GM21360 (cell line): ENCODE data around the gene PIGB.
"Not testable (repeated sequence)": the region's sequence is repeated elsewhere in the genome, so short reads cannot be mapped to it uniquely, and the experiment has no call there.

Experiments used
- ATAC-seq: cut with Tn5 transposase; IDR thresholded peaks from one replicate; pipeline ENCODE4 v1.9.1; 2021; ENCODE audit warnings: mild to moderate bottlenecking, moderate library complexity; ENCODE audit not compliant: unreplicated experiment

Gene PIGB

DNA sequence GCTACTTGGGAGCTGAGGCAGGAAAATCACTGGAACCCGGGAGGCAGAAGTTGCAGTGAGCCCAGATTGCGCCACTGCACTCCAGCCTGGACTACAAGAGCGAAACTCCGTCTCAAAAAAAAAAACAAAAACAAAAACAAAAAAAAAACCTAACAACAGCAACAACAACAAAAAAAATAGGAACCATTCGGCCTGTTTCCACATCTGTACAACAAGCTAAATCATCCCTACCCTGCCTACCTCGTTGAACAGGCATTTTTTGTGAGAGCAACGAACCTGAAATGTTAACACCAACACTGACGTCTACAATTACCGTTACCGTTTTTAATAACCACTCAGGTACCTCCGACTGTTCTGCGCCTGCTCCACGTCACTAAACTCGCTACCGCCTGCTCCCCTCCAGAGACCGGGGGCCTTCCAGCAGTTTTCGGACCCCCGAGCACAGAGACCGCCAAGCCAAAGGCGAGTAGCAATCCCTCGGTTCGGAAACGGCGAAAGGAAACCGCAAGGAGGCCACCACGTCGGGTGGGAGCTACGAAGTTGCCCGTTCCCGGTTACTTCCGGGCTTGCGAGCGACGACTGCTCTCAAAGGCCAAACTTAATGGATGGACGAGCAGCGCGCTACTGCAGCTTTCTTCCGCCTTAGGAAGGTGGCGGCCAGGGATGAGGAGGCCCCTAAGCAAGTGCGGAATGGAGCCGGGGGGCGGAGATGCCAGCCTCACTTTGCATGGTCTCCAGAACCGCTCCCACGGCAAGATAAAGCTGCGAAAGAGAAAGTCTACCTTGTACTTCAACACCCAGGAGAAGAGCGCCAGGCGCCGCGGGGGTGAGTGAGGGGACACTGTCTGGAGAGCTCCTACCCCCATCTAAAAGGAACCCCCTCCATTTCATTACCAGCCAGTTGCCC lies at the start of gene PIGB, which contains the start of gene PIGBOS1:
PIGB (plus strand) TSS at position 635 of the 907 bp plus-strand sequence; CDS start at position 664, 29 bp downstream.
PIGBOS1 (minus strand) TSS at position 536 of the 907 bp plus-strand sequence. CDS start 1,331 bp downstream, outside the sequence.
- peak; percentile 73 for ATAC-seq

DNA sequence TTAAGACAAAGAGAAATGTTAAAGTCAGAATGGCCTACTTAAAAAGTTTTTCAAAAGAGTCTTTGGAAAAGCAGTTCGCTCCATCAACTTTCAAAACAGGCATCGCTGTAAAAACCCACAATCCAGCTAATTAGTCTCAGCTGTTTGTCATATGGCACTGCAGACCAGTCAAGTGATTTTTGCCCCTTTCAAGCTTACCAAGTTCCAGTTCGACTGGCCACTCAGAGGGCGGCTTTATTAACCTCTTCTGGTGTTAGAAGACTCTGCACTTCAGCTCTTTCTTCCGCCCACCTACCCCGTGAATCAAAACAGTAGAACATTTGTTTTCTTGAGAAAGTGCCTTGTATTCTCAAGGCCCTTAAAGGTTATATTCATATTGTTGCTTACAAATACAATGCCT lies 48.7 kb upstream of the PIGB start:
- ATAC-seq: no peak

DNA sequence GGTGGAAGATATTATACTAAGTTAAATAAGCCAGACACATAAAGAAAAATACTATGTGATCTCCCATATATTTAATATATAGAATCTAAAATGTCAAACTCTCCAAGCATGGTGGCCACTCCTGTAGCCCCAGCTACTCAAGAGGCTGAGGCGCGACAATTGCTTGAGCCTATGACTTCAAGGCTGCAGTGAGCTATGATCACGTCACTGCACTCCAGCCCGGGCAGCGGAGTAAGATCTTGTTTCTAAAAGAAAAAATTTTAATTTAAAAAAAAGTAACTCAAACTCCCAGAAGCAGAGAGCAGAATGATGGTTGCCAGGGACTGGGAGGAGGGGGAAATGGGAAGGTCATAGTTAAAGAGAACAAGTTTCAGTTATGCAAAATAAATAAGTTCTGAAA lies 42.7 kb upstream of the PIGB start:
- ATAC-seq: no peak

DNA sequence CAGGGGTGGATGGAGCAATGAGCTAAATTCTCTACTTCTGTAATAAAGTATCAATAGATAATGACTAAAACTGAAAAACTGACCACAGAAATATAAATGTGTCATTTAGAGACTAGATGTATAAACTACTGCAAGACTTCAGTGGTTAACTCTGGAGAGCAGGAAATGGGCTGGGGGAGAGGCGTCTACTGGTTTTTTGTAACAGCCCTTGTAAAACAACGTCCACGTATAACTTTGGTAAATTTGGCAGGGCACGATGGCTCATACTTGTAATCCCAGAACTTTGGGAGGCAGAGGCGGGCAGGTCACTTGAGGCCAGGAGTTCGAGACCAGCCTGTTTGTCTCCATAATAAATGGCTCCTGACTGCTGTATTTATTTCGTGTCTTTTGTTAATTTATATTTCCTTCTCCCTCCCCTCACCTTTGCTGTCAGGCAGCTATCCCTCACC lies 41.9 kb upstream of the PIGB start:
- peak; percentile 50 for ATAC-seq

DNA sequence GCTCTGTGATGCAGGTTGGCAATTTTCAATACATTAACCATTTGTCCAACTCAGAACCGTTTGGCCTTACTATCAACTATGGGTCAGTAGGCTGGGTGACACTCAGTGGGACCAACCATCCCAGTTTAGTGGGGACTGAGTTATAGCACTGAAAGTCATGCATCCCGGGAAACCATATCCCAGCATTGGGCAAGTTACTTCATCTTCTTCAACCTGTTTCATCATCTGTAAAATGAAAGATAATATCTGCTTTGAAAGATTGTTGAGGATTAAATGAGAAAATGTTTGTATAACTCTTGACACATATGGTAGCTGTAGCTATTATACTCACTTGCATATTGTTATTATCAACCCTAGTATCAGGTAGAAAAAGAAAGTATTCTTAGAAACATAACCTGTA lies 41.3 kb upstream of the PIGB start:
- ATAC-seq: no peak

DNA sequence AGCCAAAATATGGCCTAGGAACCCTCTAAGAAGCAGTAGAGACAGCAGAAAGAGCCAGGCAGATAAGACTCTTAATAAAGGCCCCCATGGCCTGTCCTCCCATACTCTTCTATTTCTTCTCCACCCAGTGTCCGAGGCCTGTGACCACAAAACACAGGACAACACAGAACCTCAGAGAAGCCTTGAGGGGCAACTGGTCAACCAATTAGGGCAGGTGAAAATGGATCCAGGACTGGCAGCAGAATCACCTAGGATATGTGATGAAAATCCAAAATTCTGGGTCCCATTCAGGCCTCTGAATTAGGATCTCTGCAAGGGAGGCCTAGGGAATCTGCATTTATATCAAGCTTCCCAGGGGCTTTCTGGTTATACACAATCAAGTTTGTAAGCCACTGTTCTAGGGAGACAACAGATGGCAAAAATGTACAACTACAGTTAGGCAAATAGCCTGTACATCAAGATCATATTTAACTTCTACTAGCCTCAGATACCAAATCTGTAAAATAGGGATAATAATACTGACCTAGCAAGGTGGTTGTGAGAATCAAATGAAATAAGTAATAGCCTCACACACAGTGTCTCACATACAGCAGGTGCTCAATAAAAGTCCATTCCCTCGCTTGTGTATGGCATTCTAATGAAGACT lies 39.8 kb upstream of the PIGB start:
- no peak for ATAC-seq

DNA sequence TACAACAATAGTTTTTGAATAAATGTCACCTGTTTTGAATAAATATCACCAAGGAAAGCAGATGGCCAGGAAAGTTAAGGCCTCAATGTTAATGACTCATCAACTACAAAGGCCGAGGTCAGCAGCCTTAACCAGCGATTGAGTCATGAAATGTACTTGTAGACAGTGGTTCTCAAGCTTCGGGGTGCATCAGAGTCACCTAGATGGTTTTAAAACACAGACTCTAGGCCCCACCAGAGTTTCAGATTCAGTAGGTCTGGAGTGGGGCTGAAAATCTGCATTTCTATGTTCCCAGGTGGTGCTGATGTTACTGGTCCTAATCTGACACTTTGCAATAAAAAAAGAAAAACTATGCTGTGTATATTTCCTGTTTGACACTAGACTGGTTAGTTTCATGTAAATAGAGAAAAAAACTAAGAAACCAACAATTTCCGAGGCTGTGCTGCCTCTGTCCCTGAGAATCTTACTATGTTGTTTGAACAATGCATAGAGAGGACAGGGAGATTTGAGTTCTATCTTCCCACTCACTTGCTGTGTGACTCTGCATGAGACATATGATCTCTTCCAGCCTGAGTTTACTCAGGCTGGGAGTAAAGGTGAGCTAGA lies 39.2 kb upstream of the PIGB start:
- ATAC-seq: peak; percentile 74

DNA sequence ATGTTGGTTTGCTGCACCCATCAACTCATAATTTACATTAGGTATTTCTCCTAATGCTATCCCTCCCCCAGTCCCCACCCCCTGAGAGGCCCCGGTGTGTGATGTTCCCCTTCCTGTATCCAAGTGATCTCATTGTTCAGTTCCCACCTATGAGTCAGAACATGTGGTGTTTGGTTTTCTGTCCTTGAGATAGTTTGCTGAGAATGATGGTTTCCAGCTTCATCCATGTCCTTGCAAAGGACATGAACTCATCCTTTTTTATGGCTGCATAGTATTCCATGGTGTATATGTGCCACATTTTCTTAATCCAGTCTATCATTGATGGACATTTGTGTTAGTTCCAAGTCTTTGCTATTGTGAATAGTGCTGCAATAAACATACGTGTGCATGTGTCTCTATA lies 38.4 kb upstream of the PIGB start:
- not testable (repeated sequence) for ATAC-seq

DNA sequence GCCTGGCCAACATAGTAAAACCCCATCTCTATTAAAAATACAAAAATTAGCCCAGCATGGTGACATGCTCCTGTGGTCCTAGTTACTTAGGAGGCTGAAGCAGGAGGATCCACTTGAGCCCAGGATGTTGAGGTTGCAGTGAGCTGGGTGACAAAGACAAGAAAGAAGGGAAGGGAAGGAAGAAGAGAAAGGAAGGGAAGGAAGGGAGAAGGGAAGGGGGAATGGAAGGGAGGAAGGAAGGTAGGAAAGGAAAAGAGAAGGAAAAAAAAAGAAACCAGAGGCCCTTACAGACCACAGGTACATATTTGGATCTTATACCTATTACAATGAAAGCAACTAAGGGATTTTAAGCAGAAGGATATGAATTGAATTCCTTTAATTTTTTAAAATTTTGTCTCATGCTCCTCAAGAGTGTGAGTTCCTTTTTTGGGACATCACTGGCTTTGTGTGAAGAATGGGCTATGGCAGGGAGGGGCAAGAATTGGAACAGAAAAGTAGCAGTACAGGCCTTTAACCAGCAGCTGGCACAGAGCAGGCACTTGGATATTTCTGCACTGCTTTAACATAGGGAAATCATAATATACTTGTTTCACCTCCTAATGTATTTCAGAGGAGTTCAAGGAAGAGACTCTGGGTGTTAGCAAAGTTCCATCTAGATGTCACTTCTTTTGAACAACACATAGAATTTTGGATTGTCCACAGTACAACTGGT lies 37.3 kb upstream of the PIGB start:
- ATAC-seq: no peak

DNA sequence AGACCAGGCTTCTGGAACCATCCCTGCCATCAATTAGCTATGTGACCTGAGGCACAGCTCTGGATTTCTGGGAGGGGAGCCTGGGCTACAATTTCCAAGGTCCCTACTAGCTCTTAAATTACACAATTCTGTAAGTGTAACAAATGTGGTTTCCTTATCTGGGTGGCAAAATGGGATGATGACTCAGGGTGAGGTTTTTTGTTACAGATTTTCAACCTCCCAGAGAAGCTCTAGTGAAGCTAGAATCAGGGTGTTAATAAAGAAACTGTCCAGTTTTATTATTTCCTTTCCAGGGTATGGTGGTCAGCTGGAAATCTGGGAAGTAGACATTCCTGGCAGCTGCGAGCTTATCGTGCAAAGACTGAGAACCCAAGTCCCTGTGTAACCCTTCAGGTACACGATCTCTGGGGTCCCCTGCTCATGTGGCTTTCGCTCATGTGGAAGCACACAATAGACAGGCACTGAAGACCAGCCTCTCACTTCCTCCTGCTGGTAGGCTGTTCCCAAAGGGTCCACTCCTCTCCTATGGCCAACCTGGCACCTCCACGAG lies 36.7 kb upstream of the PIGB start:
- ATAC-seq: no peak

DNA sequence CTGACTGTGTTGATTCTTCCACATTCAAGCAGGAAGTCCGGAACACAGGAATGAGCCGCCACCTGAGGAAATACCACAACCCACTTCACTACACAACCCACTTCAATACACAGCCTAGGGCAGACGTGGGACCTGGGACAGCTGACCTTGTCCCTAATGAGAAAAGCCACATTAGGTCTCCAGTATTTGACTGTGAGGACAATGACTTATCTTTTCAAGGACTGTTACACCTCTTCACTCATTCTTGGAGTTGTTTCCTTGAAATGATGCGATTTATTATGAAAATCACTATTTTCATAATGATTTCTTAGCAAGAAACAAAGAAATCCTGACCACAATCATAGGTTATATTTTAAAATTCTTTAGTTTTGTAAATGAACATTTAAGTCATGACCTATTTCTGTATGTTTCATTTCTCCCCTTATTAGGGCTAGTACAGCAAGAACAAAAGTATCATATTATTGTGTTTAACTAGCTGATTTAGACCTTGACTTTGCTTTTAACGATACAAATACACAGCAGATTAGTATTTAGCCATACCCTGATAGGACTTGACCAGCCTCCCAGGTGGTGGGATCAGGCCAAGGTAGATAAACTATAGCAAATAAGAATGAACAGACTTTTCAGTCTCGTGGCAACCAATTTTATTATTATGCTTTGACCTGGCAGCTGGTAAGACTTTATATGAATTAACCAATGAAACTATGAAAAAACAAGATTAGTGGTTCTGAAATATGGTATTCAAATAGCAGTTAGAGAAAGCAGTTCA lies 35.5 kb upstream of the PIGB start:
- no peak for ATAC-seq

DNA sequence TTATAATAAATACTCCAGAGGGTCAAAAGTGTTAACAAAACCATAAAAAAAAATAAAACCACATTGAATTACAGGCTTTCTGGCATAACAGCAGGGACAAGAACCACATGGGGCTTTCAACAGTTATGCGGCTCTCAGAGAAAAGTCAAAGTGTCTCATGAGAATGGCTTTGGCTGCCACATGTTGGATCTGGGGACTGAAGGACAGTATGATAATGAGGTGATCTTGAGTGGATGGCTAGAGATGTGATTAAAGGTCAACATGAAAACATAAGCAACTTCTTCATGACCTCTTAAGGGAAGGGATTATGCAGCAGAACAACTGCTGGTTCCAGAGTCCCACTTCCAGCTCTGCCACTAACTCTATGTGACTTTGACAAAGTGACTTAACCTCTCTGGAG lies 34.6 kb upstream of the PIGB start:
- ATAC-seq: no peak

DNA sequence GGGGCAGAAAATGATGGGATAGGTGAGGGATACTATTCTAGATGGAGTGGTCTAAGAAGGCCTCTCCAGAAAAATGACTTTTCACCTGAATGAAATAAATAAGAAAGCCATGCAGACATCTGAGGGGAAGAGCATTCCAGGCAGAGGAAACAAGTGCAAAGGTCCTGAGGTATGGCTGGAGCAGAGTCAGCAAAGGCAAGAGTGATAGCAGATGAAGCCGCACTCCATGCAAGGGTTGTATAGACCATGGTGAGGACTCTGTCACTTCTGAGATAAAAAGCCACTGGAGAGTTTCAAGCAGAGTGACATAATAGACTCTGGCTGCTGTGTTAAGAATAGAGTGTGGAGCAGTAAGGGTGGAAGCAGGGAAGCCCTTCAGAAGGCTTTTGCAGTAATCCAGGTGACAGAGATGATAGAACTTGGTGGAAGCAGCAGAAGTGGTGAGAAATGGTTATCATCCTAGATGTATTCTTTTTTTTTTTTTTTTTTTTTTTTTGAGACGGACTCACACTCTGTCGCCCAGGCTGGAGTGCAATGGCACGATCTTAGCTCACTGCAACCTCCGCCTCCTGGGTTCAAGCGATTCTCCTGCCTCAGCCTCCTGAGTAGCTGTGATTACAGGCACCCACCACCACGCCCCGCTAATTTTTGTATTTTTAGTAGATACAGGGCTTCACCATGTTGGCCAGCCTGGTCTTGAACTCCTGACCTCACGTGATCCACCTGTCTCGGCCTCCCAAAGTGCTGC lies 32.4 kb upstream of the PIGB start:
- ATAC-seq: not testable (repeated sequence)

DNA sequence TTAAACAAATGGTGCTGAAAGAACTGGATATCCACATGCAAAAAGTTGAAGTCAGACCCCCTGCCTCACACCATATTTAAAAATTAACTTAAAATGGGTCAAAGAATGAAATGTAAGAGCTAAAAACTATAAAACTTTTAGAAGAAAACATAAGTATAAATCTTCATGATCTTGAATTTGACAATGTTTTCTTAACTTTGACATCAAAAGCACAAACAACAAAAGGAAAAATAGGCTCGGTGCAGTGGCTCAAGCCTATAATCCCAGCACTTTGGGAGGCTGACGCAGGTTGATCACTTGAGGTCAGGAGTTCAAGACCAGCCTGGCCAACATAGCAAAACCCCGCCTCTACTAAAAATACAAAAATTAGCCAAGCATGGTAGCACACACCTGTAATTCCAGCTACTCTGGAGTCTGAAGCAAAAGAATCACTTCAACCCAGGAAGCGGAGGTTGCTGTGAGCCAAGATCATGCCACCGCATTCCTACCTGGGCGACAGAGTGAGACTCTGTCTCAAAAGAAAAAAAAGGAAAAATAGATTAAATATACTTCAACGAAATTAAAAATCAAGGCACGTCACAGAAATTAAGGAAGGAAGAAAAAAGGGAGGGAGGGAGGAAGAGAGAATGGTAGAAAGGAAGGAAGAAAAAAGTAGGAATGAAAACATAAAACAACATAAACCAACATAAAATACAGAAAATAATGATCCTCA lies 30.9 kb upstream of the PIGB start:
- ATAC-seq: no peak

DNA sequence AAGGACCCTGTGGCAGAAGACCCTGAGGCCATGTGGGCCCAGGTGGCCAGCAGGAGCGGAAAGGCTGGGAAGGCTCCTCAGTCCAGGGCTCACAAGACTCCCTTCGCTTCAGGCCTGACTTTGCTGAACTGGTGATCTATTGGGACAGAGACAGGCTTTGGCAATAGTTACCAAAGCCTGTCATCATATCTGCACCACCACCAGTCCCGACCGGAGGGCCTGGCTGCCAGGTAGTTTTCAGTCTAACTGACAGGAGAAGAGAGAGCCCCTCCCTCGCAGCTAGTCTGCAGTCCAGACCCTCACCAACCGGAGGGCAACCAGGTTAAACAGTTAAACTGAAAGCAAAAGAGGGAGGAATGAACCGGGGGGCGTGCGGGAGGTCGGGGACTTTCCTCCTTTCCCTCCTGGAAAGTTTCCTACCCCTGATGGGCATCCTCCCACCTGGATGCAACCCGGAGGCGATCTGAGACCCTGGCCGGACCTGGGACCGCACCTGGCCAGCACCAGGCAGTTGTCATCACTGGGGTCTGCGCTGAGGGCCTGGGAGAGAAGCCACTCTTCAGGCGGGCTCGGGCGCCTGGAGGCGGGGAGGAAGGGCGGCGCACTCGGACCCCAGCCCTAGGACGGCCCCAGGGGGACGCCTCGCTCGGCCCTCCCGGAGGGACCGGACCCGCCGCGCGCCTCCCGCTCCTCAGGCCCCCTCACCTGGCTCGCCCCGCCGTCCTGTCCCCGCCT lies 29.8 kb upstream of the PIGB start:
- peak; percentile 29 for ATAC-seq

DNA sequence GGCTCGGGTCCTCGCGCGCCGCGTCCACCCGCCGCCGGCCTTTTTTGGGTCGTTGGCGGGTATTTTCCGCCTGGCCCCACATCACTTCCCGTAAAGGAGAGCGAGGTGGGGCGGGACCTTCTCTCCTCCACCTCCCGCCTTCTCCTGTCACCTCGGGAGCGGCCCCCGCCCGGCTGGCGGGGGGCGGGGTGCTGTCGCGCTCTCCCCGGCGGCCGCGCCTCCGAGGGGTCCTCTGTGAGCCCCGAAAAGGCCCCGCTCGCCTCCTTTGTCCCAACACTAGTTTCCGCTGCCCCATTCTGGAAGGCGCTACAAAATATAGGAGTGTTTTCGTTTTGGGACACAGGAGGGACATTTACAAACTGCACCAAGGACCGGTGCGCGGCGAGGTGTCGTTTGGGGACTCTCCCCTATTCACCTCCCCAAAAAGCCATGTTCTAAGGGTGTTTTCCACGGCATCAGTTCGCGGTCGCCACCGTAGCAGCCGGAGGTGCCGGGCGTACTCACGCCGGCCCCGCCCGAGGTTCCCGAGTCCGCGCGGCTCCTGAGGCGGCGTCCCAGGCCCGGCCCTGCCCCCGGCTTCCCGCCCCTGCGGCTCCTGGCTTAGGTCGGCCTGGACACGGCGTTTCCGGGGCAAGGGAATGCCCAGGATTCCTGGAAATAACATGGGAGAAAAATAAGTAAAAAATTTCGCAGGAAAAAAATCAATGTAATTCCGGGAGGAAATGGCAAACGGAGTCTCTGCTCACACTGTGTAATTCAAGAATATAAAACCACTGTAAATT lies 29.1 kb upstream of the PIGB start, which contains the start of gene RAB27A:
RAB27A (minus strand) TSS at position 68 of the 782 bp plus-strand sequence. CDS start 54,879 bp downstream, outside the sequence.
- ATAC-seq: peak; percentile 59

DNA sequence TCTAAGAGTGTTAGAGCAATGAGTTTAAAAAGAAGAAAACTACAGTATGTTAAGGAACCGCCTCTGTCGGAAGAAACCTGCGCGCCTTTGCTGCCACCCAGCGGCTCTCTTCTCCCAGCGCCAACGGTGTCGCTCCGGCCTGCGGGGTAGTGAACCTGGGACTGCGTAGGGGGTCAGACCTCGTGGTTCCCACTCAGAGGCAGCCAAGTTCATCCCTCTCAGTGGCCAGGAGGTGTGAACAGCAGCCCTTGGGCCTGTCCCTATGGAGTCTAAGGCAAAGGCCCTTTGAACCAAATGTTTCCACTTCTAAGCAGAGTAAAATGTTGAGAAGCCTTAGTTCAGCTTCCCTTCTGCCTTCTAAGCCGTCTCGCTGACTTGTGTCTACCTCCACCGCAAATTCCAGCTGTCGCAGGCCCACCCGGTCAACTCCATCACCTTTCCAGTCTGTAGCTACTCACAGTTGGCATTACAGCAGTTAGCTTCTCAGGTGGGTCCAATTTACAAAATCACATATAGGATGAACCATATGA lies 28.4 kb upstream of the PIGB start:
- ATAC-seq: peak; percentile 66
